Measurements from ENCODE around the gene ASB15.

ASB15 gene

GRCh38 chr7:123581162-123581459, 20.5 kb upstream of the ASB15 start:
- DNase-seq (ENCODE audit: low read depth), result no peak
- TF ChIP-seq, protein P1, sequence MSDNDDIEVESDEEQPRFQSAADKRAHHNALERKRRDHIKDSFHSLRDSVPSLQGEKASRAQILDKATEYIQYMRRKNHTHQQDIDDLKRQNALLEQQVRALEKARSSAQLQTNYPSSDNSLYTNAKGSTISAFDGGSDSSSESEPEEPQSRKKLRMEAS (IDR thresholded peaks at IDR 0.05; ENCODE audit: low read depth, low read length), result no peak
- TF ChIP-seq MYC (IDR thresholded peaks at IDR 0.05; ENCODE audit: low read depth, low read length) (no peak), CTCF (IDR thresholded peaks at IDR 0.05; ENCODE audit: low read depth, low read length) (no peak), POLR2A (IDR thresholded peaks at IDR 0.05; ENCODE audit: extremely low read depth, insufficient read length) (no peak)
- no peak overlapping the region for H3K4me3 ChIP-seq (ENCODE audit: low read depth, low read length)

DNA sequence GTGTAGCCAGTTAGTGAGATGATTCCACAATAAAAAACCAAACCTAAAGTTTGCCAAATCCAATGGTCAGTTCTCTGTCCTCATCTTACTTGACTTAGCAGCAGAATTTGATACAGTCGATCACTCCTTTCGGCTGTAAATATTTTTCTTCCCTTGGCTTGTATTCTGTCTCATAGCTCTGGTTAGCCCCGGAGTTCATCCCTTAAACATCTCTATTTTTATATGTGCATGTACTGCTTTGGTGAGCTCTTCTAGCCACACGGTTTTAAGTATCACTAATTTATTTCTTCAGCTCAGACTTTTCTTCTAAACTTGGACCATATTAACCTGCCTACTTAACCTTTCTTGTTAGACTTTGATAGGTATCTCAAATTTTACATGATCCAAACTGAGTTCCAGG, 17.8 kb upstream of the ASB15 start:
- DNase-seq (ENCODE audit: low read depth), result no peak
- TF ChIP-seq, protein P1 (IDR thresholded peaks at IDR 0.05; ENCODE audit: low read depth, low read length), result no peak
- TF ChIP-seq CTCF (IDR thresholded peaks at IDR 0.05; ENCODE audit: low read depth, low read length) (no peak), MYC (IDR thresholded peaks at IDR 0.05; ENCODE audit: low read depth, low read length) (no peak)
- no peak overlapping the region for H3K4me3 ChIP-seq (ENCODE audit: low read depth, low read length)

GRCh38 chr7:123588376-123588775, 13.2 kb upstream of the ASB15 start:
- TF ChIP-seq CTCF (IDR thresholded peaks at IDR 0.05; ENCODE audit: low read depth, low read length) (no peak), MYC (IDR thresholded peaks at IDR 0.05; ENCODE audit: low read depth, low read length) (no peak)
- TF ChIP-seq, protein P1 (IDR thresholded peaks at IDR 0.05; ENCODE audit: low read depth, low read length), result no peak
- H3K4me3 ChIP-seq (ENCODE audit: low read depth, low read length), result no peak overlapping the region
- no peak for DNase-seq (ENCODE audit: low read depth)

- DNase-seq (ENCODE audit: low read depth), result no peak
- TF ChIP-seq CTCF (IDR thresholded peaks at IDR 0.05; ENCODE audit: low read depth, low read length), result no peak
- TF ChIP-seq, protein P1 (IDR thresholded peaks at IDR 0.05; ENCODE audit: low read depth, low read length), result no peak
- TF ChIP-seq MYC (IDR thresholded peaks at IDR 0.05; ENCODE audit: low read depth, low read length), result no peak
- TF ChIP-seq POLR2A (IDR thresholded peaks at IDR 0.05; ENCODE audit: extremely low read depth, insufficient read length), result no peak
- no peak overlapping the region for H3K4me3 ChIP-seq (ENCODE audit: low read depth, low read length)
Observed at GRCh38 chr7:123594813-123595241, 6.8 kb upstream of the ASB15 start.

- TF ChIP-seq, protein P1 (IDR thresholded peaks at IDR 0.05; ENCODE audit: low read depth, low read length), result no peak
- no peak for TF ChIP-seq MYC (IDR thresholded peaks at IDR 0.05; ENCODE audit: low read depth, low read length)
- no peak for TF ChIP-seq POLR2A (IDR thresholded peaks at IDR 0.05; ENCODE audit: extremely low read depth, insufficient read length)
- H3K4me3 ChIP-seq (ENCODE audit: low read depth, low read length), result no peak overlapping the region
- DNase-seq (ENCODE audit: low read depth), result no peak
Observed at GRCh38 chr7:123598657-123599056, 3.0 kb upstream of the ASB15 start.

DNA sequence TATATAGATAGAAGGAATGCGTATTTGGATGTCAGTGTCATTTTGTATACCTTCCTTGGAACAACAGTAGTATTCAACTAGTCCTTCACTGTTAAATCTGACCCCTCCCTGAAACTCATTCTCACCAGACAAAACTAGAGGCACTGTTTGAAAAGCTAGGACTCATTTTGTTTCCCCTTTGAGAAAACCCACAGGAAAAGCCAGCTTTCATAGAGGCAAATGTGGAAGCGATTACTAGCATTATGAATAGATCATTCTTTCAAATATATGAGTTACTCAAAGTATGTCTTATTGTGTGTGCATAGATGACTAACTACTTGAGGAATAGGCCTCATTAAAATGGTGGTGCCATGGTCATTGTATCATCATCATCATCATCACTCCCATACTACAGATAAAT, 1.9 kb upstream of the ASB15 start:
- DNase-seq (ENCODE audit: low read depth), result no peak
- H3K4me3 ChIP-seq (ENCODE audit: low read depth, low read length), result no peak overlapping the region
- no peak for TF ChIP-seq CTCF (IDR thresholded peaks at IDR 0.05; ENCODE audit: low read depth, low read length)

All from NB4 (cell line).